Tibial nerve (tissue), 4 donors: ENCODE results near the gene PRKCB.

Source experiments
- EP300 ChIP-seq, 2 donors: sonication (generic); formaldehyde crosslinking; IDR thresholded peaks; one replicate each; pipeline ENCODE4 v1.6.1; 2017; ENCODE audit warnings: antibody characterized with exemption in 2 of 2, mild to moderate bottlenecking in 1 of 2
- POLR2A ChIP-seq, 2 donors: fragments of 450-650 bp; IDR thresholded peaks; one replicate each; pipeline ENCODE4 v1.6.1; 2017; ENCODE audit warnings: antibody characterized with exemption in 2 of 2, mild to moderate bottlenecking in 2 of 2, moderate library complexity in 2 of 2
- TF ChIP-seq, protein P1 (sequence below), 5 experiments: fragments of 200-600 bp in 3 of 5; fragments of 450-650 bp in 2 of 5; sonication (generic) in 3 of 5; IDR thresholded peaks; one replicate each; pipeline ENCODE4 v1.5.1; 2016 to 2019; ENCODE audit warnings: antibody characterized with exemption in 5 of 5, mild to moderate bottlenecking in 3 of 5, moderate library complexity in 2 of 5

DNA sequence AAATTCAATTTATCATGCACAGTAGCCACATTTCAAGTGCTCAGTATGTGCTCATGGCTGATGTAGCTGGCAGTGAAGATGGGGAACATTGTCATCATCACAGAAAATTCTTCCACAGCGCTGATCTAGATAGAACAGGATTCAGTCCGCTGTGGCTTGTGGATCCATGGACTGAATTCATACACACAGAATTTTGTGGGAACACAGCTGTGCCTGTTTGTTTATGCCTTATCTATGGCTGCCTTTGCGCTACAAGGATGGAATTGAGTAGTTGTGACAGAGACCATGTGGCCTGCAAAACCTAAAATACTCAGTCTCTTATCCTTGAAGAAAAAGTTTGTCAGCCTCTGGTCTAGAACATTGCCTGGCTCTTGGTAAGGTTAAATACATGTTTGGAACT is 128.4 kb downstream of the PRKCB start:
- TF ChIP-seq POLR2A (IDR thresholded peaks at IDR 0.05) (no peak), EP300 (IDR thresholded peaks at IDR 0.05) (no peak)
- TF ChIP-seq, protein P1, sequence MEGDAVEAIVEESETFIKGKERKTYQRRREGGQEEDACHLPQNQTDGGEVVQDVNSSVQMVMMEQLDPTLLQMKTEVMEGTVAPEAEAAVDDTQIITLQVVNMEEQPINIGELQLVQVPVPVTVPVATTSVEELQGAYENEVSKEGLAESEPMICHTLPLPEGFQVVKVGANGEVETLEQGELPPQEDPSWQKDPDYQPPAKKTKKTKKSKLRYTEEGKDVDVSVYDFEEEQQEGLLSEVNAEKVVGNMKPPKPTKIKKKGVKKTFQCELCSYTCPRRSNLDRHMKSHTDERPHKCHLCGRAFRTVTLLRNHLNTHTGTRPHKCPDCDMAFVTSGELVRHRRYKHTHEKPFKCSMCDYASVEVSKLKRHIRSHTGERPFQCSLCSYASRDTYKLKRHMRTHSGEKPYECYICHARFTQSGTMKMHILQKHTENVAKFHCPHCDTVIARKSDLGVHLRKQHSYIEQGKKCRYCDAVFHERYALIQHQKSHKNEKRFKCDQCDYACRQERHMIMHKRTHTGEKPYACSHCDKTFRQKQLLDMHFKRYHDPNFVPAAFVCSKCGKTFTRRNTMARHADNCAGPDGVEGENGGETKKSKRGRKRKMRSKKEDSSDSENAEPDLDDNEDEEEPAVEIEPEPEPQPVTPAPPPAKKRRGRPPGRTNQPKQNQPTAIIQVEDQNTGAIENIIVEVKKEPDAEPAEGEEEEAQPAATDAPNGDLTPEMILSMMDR (IDR thresholded peaks at IDR 0.05) = no peak
